SJCRH30 (cell line): ENCODE data around the gene MRGPRD. TPM values are rescaled to one million over a fixed set of nuclear protein-coding genes. Genes with fewer than 3 reads are reported as not detected.
"Not testable (repeated sequence)": the region's sequence is repeated elsewhere in the genome, so short reads cannot be mapped to it uniquely, and the experiment has no call there.

Experiments
- DNase-seq, 2 experiments: peaks; one replicate each; pipeline ENCODE4 v3.0.0-alpha.2; 2015 to 2020
- H3K27ac ChIP-seq: fragments of 250-450 bp; sonication (Bioruptor Pico); 2 replicates; pipeline ENCODE4 v1.5.1; 2020; ENCODE audit warnings: mild to moderate bottlenecking, moderate library complexity
- H3K27me3 ChIP-seq: fragments of 250-450 bp; sonication (Bioruptor Pico); 2 replicates; pipeline ENCODE4 v1.5.1; 2020; ENCODE audit warnings: mild to moderate bottlenecking, moderate library complexity
- H3K36me3 ChIP-seq: fragments of 250-450 bp; sonication (Bioruptor Pico); 2 replicates; pipeline ENCODE4 v1.5.1; 2020; ENCODE audit warnings: mild to moderate bottlenecking, moderate library complexity
- H3K4me1 ChIP-seq: fragments of 250-450 bp; sonication (Bioruptor Pico); 2 replicates; pipeline ENCODE4 v1.5.1; 2020; ENCODE audit warnings: mild to moderate bottlenecking, moderate library complexity
- H3K4me3 ChIP-seq: fragments of 250-450 bp; sonication (Bioruptor Pico); 2 replicates; pipeline ENCODE4 v1.5.1; 2020; ENCODE audit warnings: mild to moderate bottlenecking, moderate library complexity
- H3K9me3 ChIP-seq: fragments of 250-450 bp; sonication (Bioruptor Pico); replicated peaks from 2 replicates; pipeline ENCODE4 v1.5.1; 2020; ENCODE audit warnings: mild to moderate bottlenecking, moderate library complexity
- total RNA-seq: library from RNA; depleted of rRNA; stranded (reverse); fragments of >200 nt; shearing (Covaris generic); gene quantifications from 2 replicates; pipeline ENCODE4 v1.2.3, GENCODE V29; 2014

Gene MRGPRD
- total RNA-seq, 1 experiment from 2014 or later = not detected

- no peak overlapping the region for H3K27ac ChIP-seq
- peaks cover 8% of the 10 kb centered on the region for H3K4me1 ChIP-seq
- H3K36me3 ChIP-seq = no peaks in the 10 kb centered on the region
- no peaks in the 10 kb centered on the region for H3K9me3 ChIP-seq
- peaks cover 14% of the 10 kb centered on the region; the same call in 1 of the 2 replicates for H3K27me3 ChIP-seq
- no peak for DNase-seq
- H3K4me3 ChIP-seq = no peak overlapping the region
Observed at GRCh38 chr11:69002110-69002569, 21.4 kb upstream of the MRGPRD start.

GRCh38 chr11:69001243-69002081 is 20.7 kb upstream of the MRGPRD start:
- Histone ChIP-seq H3K36me3 (no peaks in the 10 kb centered on the region), H3K4me3 (no peak overlapping the region), H3K27ac (no peak overlapping the region), H3K4me1 (peaks cover 8% of the 10 kb centered on the region), H3K9me3 (no peaks in the 10 kb centered on the region), H3K27me3 (peaks cover 14% of the 10 kb centered on the region; the same call in 1 of the 2 replicates)
- DNase-seq = no peak

DNA sequence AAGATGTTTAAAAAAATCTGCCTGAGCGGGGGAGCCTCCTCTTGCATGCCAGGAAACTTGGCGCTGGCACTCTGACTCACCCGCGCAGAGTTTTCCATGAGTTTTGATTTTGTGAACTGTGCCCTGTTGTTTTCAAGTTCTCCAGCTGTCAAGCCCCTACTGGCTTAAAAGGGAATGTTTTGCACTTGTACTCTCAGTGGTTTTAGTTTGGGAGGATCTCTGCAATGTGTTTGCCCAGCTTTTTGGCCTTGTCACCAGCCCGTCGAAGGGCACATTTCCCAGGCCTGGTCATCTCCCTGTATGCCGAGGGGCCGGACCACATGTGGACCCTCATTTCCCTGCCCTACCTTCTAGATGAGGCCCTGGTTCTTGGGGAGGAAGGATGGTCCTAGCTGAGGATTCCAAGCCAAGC is 20.1 kb upstream of the MRGPRD start:
- Histone ChIP-seq H3K9me3 (no peaks in the 10 kb centered on the region), H3K4me3 (no peak overlapping the region), H3K36me3 (no peaks in the 10 kb centered on the region), H3K27me3 (peaks cover 14% of the 10 kb centered on the region; the same call in 1 of the 2 replicates), H3K4me1 (peaks cover 8% of the 10 kb centered on the region), H3K27ac (no peak overlapping the region)
- DNase-seq = peak in 1 of 2 experiments; percentile 34

- Histone ChIP-seq H3K27ac (no peak overlapping the region), H3K36me3 (no peaks in the 10 kb centered on the region), H3K4me1 (peaks cover 8% of the 10 kb centered on the region), H3K4me3 (no peak overlapping the region), H3K9me3 (no peaks in the 10 kb centered on the region), H3K27me3 (peaks cover 14% of the 10 kb centered on the region; the same call in 1 of the 2 replicates)
- DNase-seq = no peak
Observed at GRCh38 chr11:69000391-69000790, 19.6 kb upstream of the MRGPRD start.

- peaks cover 14% of the 10 kb centered on the region; the same call in 1 of the 2 replicates for H3K27me3 ChIP-seq
- H3K4me1 ChIP-seq, H3K27ac ChIP-seq: not testable (repeated sequence)
Observed at GRCh38 chr11:68999748-69000355, 19.1 kb upstream of the MRGPRD start.

DNA sequence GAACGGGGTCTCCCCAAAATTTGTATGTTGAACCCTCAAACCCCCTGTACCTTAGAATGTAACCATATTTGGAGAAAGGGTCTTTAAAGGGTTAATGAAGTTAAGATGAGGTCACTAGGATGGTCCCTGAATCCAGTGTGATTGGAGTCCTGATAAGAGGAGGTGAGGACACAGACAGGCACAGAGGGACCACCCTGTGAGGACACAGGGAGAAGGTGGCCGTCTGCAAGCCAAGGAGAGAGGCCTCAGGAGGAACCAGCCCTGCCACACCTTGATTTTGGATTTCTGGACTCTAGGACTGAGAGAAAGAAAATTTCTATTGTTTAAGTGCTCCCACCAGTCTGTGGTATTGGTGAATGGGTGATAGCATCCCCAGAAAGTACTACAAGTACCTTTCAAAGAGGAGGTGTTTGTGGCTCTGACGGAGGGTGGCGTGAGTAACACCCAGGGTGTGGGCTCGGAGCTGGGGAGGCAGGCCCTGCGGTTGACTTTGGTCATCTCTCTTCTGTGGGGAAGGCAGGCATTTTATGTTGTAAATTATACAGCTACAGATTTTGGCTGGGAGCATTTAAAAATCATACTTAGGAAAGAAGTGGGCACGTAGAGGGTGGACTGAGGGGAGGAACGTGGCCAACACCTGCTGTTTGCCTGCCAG is 18.4 kb upstream of the MRGPRD start:
- Histone ChIP-seq H3K9me3 (no peaks in the 10 kb centered on the region), H3K4me3 (no peak overlapping the region), H3K36me3 (no peaks in the 10 kb centered on the region), H3K27me3 (peaks cover 14% of the 10 kb centered on the region; the same call in 1 of the 2 replicates), H3K27ac (no peak overlapping the region), H3K4me1 (peaks cover 8% of the 10 kb centered on the region)
- no peak for DNase-seq

More at GRCh38 chr11:68999748-69000355, 19.1 kb upstream of the MRGPRD start:
- DNase-seq, H3K9me3 ChIP-seq, H3K36me3 ChIP-seq, H3K4me3 ChIP-seq: not testable (repeated sequence)

- Histone ChIP-seq H3K36me3 (no peaks in the 10 kb centered on the region), H3K27ac (no peak overlapping the region), H3K4me1 (peaks cover 8% of the 10 kb centered on the region), H3K27me3 (peaks cover 14% of the 10 kb centered on the region; the same call in 1 of the 2 replicates), H3K4me3 (no peak overlapping the region), H3K9me3 (no peaks in the 10 kb centered on the region)
- peak; percentile 80 to 88 for DNase-seq
Observed at GRCh38 chr11:68998390-68998911, 17.7 kb upstream of the MRGPRD start.

DNA sequence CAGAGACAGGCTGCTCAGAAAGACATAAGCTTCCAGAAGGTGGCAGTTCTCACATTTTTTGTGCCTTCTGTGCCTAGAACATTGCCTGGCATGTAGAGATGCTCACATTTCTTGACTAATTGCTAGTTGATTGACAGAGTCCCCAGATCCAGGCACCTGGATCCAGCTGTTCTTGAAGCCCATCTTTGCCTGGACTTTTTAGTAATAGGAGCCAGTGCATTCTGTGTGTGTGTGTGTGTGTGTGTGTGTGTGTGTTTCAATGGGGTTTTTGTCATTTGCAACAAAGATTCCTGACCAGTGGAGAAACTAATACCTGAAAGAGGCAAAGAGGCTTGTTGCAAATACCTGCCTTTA is 17.2 kb upstream of the MRGPRD start:
- Histone ChIP-seq H3K27ac (no peak overlapping the region), H3K9me3 (no peaks in the 10 kb centered on the region), H3K4me1 (peaks cover 8% of the 10 kb centered on the region), H3K27me3 (peaks cover 13% of the 10 kb centered on the region; the same call in 1 of the 2 replicates), H3K4me3 (no peak overlapping the region), H3K36me3 (no peaks in the 10 kb centered on the region)
- no peak for DNase-seq

- Histone ChIP-seq H3K27me3 (peaks cover 7% of the 10 kb centered on the region; the same call in 1 of the 2 replicates), H3K4me1 (peaks cover 8% of the 10 kb centered on the region), H3K9me3 (no peaks in the 10 kb centered on the region), H3K36me3 (no peaks in the 10 kb centered on the region), H3K4me3 (no peak overlapping the region), H3K27ac (no peak overlapping the region)
- no peak for DNase-seq
Observed at GRCh38 chr11:68997124-68997994, 16.6 kb upstream of the MRGPRD start.

DNA sequence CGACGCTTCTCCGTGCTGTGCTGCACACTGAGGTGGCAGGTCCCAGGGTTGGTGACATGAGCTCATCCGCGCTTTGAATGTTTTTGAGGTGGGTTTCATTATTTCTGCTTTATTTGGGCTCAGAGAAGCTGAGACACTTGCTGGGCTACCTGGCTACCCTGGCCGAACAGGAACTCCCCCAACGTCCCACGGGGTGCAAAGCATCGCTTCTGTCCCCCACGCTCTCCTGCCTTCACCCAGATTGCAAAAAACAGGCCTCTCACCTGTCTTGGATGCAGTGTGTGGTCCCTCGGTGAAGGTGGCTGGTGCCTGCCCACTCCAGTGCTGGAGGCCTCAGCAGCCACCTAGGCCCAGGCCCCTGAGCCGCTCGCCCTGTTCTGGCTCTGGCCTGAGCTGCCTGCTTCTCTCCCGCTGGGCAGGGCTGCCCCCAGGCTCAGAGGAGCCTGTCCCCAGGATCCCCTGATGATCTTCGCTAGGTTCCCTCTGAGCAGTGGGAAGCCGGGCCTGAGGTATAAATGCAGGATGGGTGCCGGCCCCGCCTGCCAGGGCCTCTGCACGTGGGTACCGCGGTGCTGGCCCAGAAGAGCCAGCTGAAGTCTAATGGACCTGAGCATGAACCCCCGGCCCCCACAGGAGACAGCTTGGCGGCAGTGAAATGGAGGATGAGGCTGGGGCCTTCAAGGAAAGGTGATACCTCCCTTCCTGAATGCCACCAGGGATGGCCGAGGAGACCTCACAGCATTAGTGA is 15.8 kb upstream of the MRGPRD start:
- DNase-seq = no peak
- no peaks in the 10 kb centered on the region for H3K36me3 ChIP-seq
- H3K27ac ChIP-seq = no peak overlapping the region
- no peaks in the 10 kb centered on the region for H3K9me3 ChIP-seq
- peaks cover 1% of the 10 kb centered on the region; the same call in 1 of the 2 replicates for H3K27me3 ChIP-seq
- no peak overlapping the region for H3K4me3 ChIP-seq
- peaks cover 8% of the 10 kb centered on the region for H3K4me1 ChIP-seq

DNA sequence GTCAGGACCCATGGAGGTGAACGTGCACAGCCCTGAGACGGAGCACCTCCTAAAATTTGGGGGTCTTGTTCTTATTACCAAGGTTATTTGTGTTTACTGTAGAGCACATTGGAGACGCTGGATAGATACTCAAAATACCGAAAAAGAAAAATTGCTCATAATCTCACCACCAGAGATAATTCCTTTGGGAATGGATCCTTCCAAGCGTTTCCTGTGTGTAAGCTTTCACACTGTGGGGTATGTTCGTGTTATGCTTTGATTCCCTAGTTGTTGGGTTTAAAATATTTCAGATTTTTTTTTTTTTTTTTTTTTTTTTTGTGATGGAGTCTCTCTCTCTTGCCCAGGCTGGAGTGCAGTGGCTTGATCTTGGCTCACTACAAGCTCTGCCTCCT is 14.1 kb upstream of the MRGPRD start:
- no peaks in the 10 kb centered on the region; the same call in 1 of the 2 replicates for H3K27me3 ChIP-seq
- no peak for DNase-seq
- H3K27ac ChIP-seq = no peak overlapping the region
- peaks cover 8% of the 10 kb centered on the region for H3K4me1 ChIP-seq
- H3K4me3 ChIP-seq = no peak overlapping the region
- H3K9me3 ChIP-seq = no peaks in the 10 kb centered on the region
- H3K36me3 ChIP-seq = no peaks in the 10 kb centered on the region

DNA sequence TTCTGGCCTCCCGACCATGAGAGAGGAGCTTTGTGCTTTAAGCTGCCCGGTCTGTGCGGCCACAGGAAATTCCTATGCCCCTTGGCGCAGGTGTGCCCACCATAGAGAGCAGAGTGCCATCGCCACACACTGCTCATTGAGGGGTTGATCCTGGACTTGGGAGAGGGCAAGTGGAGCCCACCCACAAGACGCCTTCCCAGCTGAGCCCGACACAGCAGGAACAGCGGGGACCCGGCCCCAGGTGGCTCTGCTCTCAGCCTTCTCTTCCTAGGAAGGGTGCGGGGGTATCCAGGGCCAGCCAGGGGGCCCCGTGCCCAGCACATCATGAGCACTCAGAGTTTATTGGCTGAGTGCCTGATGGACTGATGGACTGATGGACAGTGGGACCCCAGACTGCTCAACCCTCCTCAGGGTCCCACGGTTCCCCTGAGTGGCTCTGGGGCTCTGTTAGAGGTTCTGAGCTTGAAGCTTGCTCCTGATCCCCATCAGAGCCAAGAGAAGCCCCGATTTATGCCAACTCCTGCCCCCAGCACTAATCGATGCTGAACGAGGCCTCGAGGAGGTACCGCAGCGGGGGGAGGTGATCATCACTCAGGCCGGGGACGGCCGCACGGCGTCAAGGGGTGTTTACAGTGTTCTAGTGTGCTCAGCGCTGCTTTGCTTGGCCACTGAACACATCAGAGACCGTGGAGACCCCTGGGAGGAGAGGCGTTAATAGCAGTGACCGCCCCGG is 13.5 kb upstream of the MRGPRD start:
- Histone ChIP-seq H3K9me3 (no peaks in the 10 kb centered on the region), H3K4me1 (peaks cover 8% of the 10 kb centered on the region), H3K36me3 (no peaks in the 10 kb centered on the region), H3K27ac (no peak overlapping the region), H3K27me3 (no peaks in the 10 kb centered on the region; the same call in 1 of the 2 replicates), H3K4me3 (no peak overlapping the region)
- no peak for DNase-seq

DNA sequence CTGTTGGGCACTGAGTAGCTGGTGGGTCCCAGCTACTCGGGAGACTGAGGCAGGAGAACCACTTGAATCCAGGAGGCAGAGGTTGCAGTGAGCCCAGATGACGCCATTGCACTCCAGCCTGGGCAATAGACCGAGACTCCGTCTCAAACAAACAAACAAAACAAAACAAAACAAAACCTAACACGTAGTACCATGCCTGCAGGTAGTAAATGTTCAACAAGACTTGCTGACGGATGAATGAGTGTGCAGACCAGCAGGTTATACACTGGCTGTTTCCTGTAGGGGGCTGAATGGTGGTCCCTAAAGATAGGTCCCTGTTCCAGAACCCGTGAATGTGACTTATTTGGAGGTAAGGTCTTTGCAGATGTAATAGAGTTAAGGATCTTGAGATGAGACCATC is 12.8 kb upstream of the MRGPRD start:
- Histone ChIP-seq H3K4me1 (peaks cover 3% of the 10 kb centered on the region; the same call in 1 of the 2 replicates), H3K27me3 (no peaks in the 10 kb centered on the region; the same call in 1 of the 2 replicates), H3K27ac (no peak overlapping the region), H3K4me3 (no peak overlapping the region), H3K36me3 (no peaks in the 10 kb centered on the region), H3K9me3 (no peaks in the 10 kb centered on the region)
- no peak for DNase-seq
